HG02571 (cell line): Measurements from ENCODE around the gene FDXR.
"Not testable (repeated sequence)": the region's sequence is repeated elsewhere in the genome, so short reads cannot be mapped to it uniquely, and the experiment has no call there.

Source experiments
- ATAC-seq: cut with Tn5 transposase; IDR thresholded peaks from one replicate; pipeline ENCODE4 v1.9.1; 2021; ENCODE audit warnings: mild to moderate bottlenecking, moderate library complexity; ENCODE audit not compliant: unreplicated experiment

Gene FDXR

GRCh38 chr17:74873037-74873873, 461 bp upstream of the FDXR start:
- ATAC-seq, result peak; percentile 91

GRCh38 chr17:74871356-74872076, 1.3 kb downstream of the FDXR start:
- ATAC-seq, result no peak

- ATAC-seq, result no peak
Observed at GRCh38 chr17:74870512-74870911, 2.3 kb downstream of the FDXR start.

- not testable (repeated sequence) for ATAC-seq
Observed at GRCh38 chr17:74870028-74870427, 2.8 kb downstream of the FDXR start.

GRCh38 chr17:74868908-74869255, 3.9 kb downstream of the FDXR start:
- ATAC-seq, result no peak

GRCh38 chr17:74868251-74868907, 4.4 kb downstream of the FDXR start:
- no peak for ATAC-seq

- ATAC-seq, result no peak
Observed at GRCh38 chr17:74866198-74866835, 6.5 kb downstream of the FDXR start.

- ATAC-seq, result no peak
Observed at GRCh38 chr17:74865504-74866197, 7.1 kb downstream of the FDXR start.

GRCh38 chr17:74864866-74865395, 7.9 kb downstream of the FDXR start:
- no peak for ATAC-seq

GRCh38 chr17:74864297-74864865, 8.4 kb downstream of the FDXR start:
- ATAC-seq, result no peak

GRCh38 chr17:74863420-74864296, 9.1 kb downstream of the FDXR start:
- ATAC-seq, result no peak

- ATAC-seq, result no peak
Observed at GRCh38 chr17:74862919-74863318, 9.9 kb downstream of the FDXR start.

- ATAC-seq, result no peak
Observed at GRCh38 chr17:74862108-74862901, 10.5 kb downstream of the FDXR start.

GRCh38 chr17:74861662-74862107, 11.1 kb downstream of the FDXR start:
- ATAC-seq, result no peak

- no peak for ATAC-seq
Observed at GRCh38 chr17:74860872-74861661, 11.7 kb downstream of the FDXR start.

GRCh38 chr17:74860229-74860871, 12.4 kb downstream of the FDXR start:
- no peak for ATAC-seq
